ENCODE data around the gene KLHL35. TPM values are rescaled to one million over a fixed set of nuclear protein-coding genes. Genes with fewer than 3 reads are reported as not detected.

The KLHL35 gene
- total RNA-seq, 1 experiment from 2014 or later, result 1.3 TPM

GRCh38 chr11:75449776-75450175 is 16.8 kb upstream of the KLHL35 start:
- CTCF ChIA-PET, result no interaction called here
- peaks cover 4% of the 10 kb centered on the region for H3K36me3 Mint-ChIP-seq (ENCODE audit: insufficient read depth, unreplicated experiment)
- intact Hi-C loops (cut with micrococcal nuclease; ENCODE audit: unreplicated experiment), result no loop called here

GRCh38 chr11:75449271-75449670 is 16.3 kb upstream of the KLHL35 start:
- Mint-ChIP-seq H3K4me3 (ENCODE audit: low read depth, unreplicated experiment) (no peak overlapping the region), H3K9me3 (ENCODE audit: low read depth, unreplicated experiment) (no peaks in the 10 kb centered on the region), H3K4me1 (ENCODE audit: low read depth, unreplicated experiment) (no peaks in the 10 kb centered on the region), H3K27me3 (ENCODE audit: unreplicated experiment) (peaks cover 57% of the 10 kb centered on the region), H3K36me3 (ENCODE audit: insufficient read depth, unreplicated experiment) (peaks cover 4% of the 10 kb centered on the region), H3K27ac (ENCODE audit: unreplicated experiment) (no peak overlapping the region)
- DNase-seq, result no peak
- no peak for TF ChIP-seq CTCF (IDR thresholded peaks at IDR 0.05; ENCODE audit: unreplicated experiment)
- CTCF ChIA-PET, result no interaction called here
- intact Hi-C loops (cut with micrococcal nuclease; ENCODE audit: unreplicated experiment), result no loop called here
- BruUV-seq (replicated peaks), result no TSS peak

More at GRCh38 chr11:75449776-75450175, 16.8 kb upstream of the KLHL35 start:
- H3K4me3 Mint-ChIP-seq (ENCODE audit: low read depth, unreplicated experiment), result no peak overlapping the region
- no peak overlapping the region for H3K27ac Mint-ChIP-seq (ENCODE audit: unreplicated experiment)
- TF ChIP-seq CTCF (IDR thresholded peaks at IDR 0.05; ENCODE audit: unreplicated experiment), result no peak
- BruUV-seq (replicated peaks), result no TSS peak
- H3K27me3 Mint-ChIP-seq (ENCODE audit: unreplicated experiment), result peaks cover 57% of the 10 kb centered on the region
- no peaks in the 10 kb centered on the region for H3K9me3 Mint-ChIP-seq (ENCODE audit: low read depth, unreplicated experiment)
- no peak for DNase-seq
- no peaks in the 10 kb centered on the region for H3K4me1 Mint-ChIP-seq (ENCODE audit: low read depth, unreplicated experiment)

GRCh38 chr11:75447415-75447814 is 14.4 kb upstream of the KLHL35 start:
- CTCF ChIA-PET, result no interaction called here
- no peak overlapping the region for H3K4me3 Mint-ChIP-seq (ENCODE audit: low read depth, unreplicated experiment)
- DNase-seq, result no peak
- BruUV-seq (replicated peaks), result no TSS peak
- intact Hi-C loops (cut with micrococcal nuclease; ENCODE audit: unreplicated experiment), result no loop called here
- peaks cover 47% of the 10 kb centered on the region for H3K27me3 Mint-ChIP-seq (ENCODE audit: unreplicated experiment)
- H3K4me1 Mint-ChIP-seq (ENCODE audit: low read depth, unreplicated experiment), result no peaks in the 10 kb centered on the region
- peaks cover 4% of the 10 kb centered on the region for H3K36me3 Mint-ChIP-seq (ENCODE audit: insufficient read depth, unreplicated experiment)
- no peaks in the 10 kb centered on the region for H3K9me3 Mint-ChIP-seq (ENCODE audit: low read depth, unreplicated experiment)
- TF ChIP-seq CTCF (IDR thresholded peaks at IDR 0.05; ENCODE audit: unreplicated experiment), result no peak
- H3K27ac Mint-ChIP-seq (ENCODE audit: unreplicated experiment), result no peak overlapping the region

- intact Hi-C loops (cut with micrococcal nuclease; ENCODE audit: unreplicated experiment), result loop anchor here (1.0 kb wide), 1 partner anchor 87 kb away; no protein-coding TSS in a partner anchor
- Mint-ChIP-seq H3K9me3 (ENCODE audit: low read depth, unreplicated experiment) (no peaks in the 10 kb centered on the region), H3K27ac (ENCODE audit: unreplicated experiment) (no peak overlapping the region), H3K4me1 (ENCODE audit: low read depth, unreplicated experiment) (no peaks in the 10 kb centered on the region), H3K4me3 (ENCODE audit: low read depth, unreplicated experiment) (no peak overlapping the region), H3K27me3 (ENCODE audit: unreplicated experiment) (peaks cover 35% of the 10 kb centered on the region), H3K36me3 (ENCODE audit: insufficient read depth, unreplicated experiment) (peaks cover 4% of the 10 kb centered on the region)
- peak; percentile 97 for TF ChIP-seq CTCF (IDR thresholded peaks at IDR 0.05; ENCODE audit: unreplicated experiment)
- BruUV-seq (replicated peaks), result no TSS peak
- CTCF ChIA-PET, result interaction anchor here (1.1 to 4.2 kb wide), 2 partner anchors 88 to 142 kb away, joined by 4 to 21 read pairs; no protein-coding TSS in a partner anchor
- DNase-seq, result peak; percentile 80
Observed at GRCh38 chr11:75445315-75445953, 12.4 kb upstream of the KLHL35 start.

Measured in Calu3 (cell line).